Mucosa of stomach (tissue), 1 donor: ENCODE data around the gene CAMKK2.
"Not testable (repeated sequence)": the region's sequence is repeated elsewhere in the genome, so short reads cannot be mapped to it uniquely, and the experiment has no call there.

ENCODE experiments used
- H3K27me3 ChIP-seq: one replicate; pipeline ENCODE4 v1.7.0; 2013; ENCODE audit warnings: mild to moderate bottlenecking, low read length; ENCODE audit not compliant: control insufficient read depth, insufficient read depth
- H3K36me3 ChIP-seq: one replicate; pipeline ENCODE4 v1.7.0; 2013; ENCODE audit warnings: low read length; ENCODE audit not compliant: control insufficient read depth, insufficient read depth
- H3K4me1 ChIP-seq: one replicate; pipeline ENCODE4 v1.7.0; 2013; ENCODE audit warnings: mild to moderate bottlenecking, low read length; ENCODE audit not compliant: control insufficient read depth, insufficient read depth
- H3K4me3 ChIP-seq: one replicate; pipeline ENCODE4 v1.7.0; 2013; ENCODE audit warnings: low read length
- H3K9ac ChIP-seq: one replicate; pipeline ENCODE4 v1.7.0; 2013; ENCODE audit warnings: mild to moderate bottlenecking, low read length, moderate library complexity
- H3K9me3 ChIP-seq: one replicate; pipeline ENCODE4 v1.7.0; 2013; ENCODE audit warnings: mild to moderate bottlenecking, low read length, moderate library complexity; ENCODE audit not compliant: control insufficient read depth
- donor health status: Pancreatic carcinoma.

CAMKK2 gene

GRCh38 chr12:121214855-121215745 is 81.4 kb downstream of the CAMKK2 start:
- no peaks in the 10 kb centered on the region for H3K36me3 ChIP-seq
- no peak overlapping the region for H3K4me3 ChIP-seq
- peaks cover 52% of the 10 kb centered on the region for H3K4me1 ChIP-seq
- H3K9ac ChIP-seq = peak overlapping the region; percentile 37
- H3K9me3 ChIP-seq = no peaks in the 10 kb centered on the region
- H3K27me3 ChIP-seq = no peaks in the 10 kb centered on the region

- Histone ChIP-seq H3K9ac (peak overlapping the region; percentile 37), H3K9me3 (no peaks in the 10 kb centered on the region), H3K4me3 (no peak overlapping the region), H3K4me1 (peaks cover 52% of the 10 kb centered on the region), H3K27me3 (no peaks in the 10 kb centered on the region), H3K36me3 (no peaks in the 10 kb centered on the region)
These were observed 82.2 kb downstream of the CAMKK2 start for GRCh38 chr12:121214166-121214777.

GRCh38 chr12:121212875-121213274 is 83.6 kb downstream of the CAMKK2 start:
- Histone ChIP-seq H3K9ac (no peak overlapping the region), H3K27me3 (no peaks in the 10 kb centered on the region), H3K9me3 (no peaks in the 10 kb centered on the region), H3K36me3 (no peaks in the 10 kb centered on the region), H3K4me1 (peaks cover 42% of the 10 kb centered on the region), H3K4me3 (no peak overlapping the region)

GRCh38 chr12:121209624-121210572 is 86.6 kb downstream of the CAMKK2 start, which contains the start of gene P2RX4:
TSS of gene P2RX4 (plus strand) at chr12:121210129. CDS start at chr12:121210165, 36 bp downstream.
- Histone ChIP-seq H3K9me3 (no peaks in the 10 kb centered on the region), H3K9ac (peak within 1 kb of the TSS; percentile 97), H3K36me3 (no peaks in the 10 kb centered on the region), H3K27me3 (no peaks in the 10 kb centered on the region), H3K4me3 (peak within 1 kb of the TSS; percentile 92), H3K4me1 (peaks cover 16% of the 10 kb centered on the region)

- Histone ChIP-seq H3K36me3 (no peaks in the 10 kb centered on the region), H3K9ac (peak overlapping the region; percentile 97), H3K27me3 (no peaks in the 10 kb centered on the region), H3K4me1 (peaks cover 10% of the 10 kb centered on the region), H3K9me3 (no peaks in the 10 kb centered on the region), H3K4me3 (no peak overlapping the region)
These were observed 87.3 kb downstream of the CAMKK2 start for GRCh38 chr12:121209221-121209620.

GRCh38 chr12:121208571-121208970 is 87.9 kb downstream of the CAMKK2 start:
- not testable (repeated sequence) for H3K4me3 ChIP-seq, H3K27me3 ChIP-seq, H3K4me1 ChIP-seq, H3K36me3 ChIP-seq, H3K9ac ChIP-seq, H3K9me3 ChIP-seq

GRCh38 chr12:121205491-121205890 is 91.0 kb downstream of the CAMKK2 start:
- H3K9ac ChIP-seq = no peak overlapping the region
- H3K4me3 ChIP-seq = no peak overlapping the region
- H3K9me3 ChIP-seq = no peaks in the 10 kb centered on the region
- H3K4me1 ChIP-seq = no peaks in the 10 kb centered on the region
- H3K36me3 ChIP-seq = no peaks in the 10 kb centered on the region
- no peaks in the 10 kb centered on the region for H3K27me3 ChIP-seq

GRCh38 chr12:121203482-121203881 is 93.0 kb downstream of the CAMKK2 start:
- H3K4me1 ChIP-seq = no peaks in the 10 kb centered on the region
- no peak overlapping the region for H3K9ac ChIP-seq
- no peaks in the 10 kb centered on the region for H3K9me3 ChIP-seq
- H3K27me3 ChIP-seq = no peaks in the 10 kb centered on the region
- H3K36me3 ChIP-seq = no peaks in the 10 kb centered on the region
- H3K4me3 ChIP-seq = no peak overlapping the region

- Histone ChIP-seq H3K27me3 (no peaks in the 10 kb centered on the region), H3K4me1 (no peaks in the 10 kb centered on the region), H3K9me3 (no peaks in the 10 kb centered on the region), H3K36me3 (no peaks in the 10 kb centered on the region), H3K9ac (no peak overlapping the region), H3K4me3 (no peak overlapping the region)
These were observed 93.8 kb downstream of the CAMKK2 start for GRCh38 chr12:121202407-121203355.

- not testable (repeated sequence) for H3K27me3 ChIP-seq, H3K4me3 ChIP-seq, H3K36me3 ChIP-seq, H3K4me1 ChIP-seq, H3K9ac ChIP-seq, H3K9me3 ChIP-seq
These were observed 95.4 kb downstream of the CAMKK2 start for GRCh38 chr12:121201140-121201539.

- Histone ChIP-seq H3K4me3 (no peak overlapping the region), H3K9ac (no peak overlapping the region), H3K4me1 (no peaks in the 10 kb centered on the region), H3K27me3 (no peaks in the 10 kb centered on the region), H3K36me3 (no peaks in the 10 kb centered on the region), H3K9me3 (no peaks in the 10 kb centered on the region)
These were observed 97.6 kb downstream of the CAMKK2 start for GRCh38 chr12:121198949-121199348.
